OCI-LY3 (cell line): ENCODE results near the gene MSRB2.

Experiments
- H2AFZ ChIP-seq: fragments of 200-600, 300-600 bp; shearing (Covaris generic); 2 replicates; pipeline ENCODE4 v1.6.0; 2014; ENCODE audit warnings: antibody characterized with exemption, low read depth, low read length
- H3K27ac ChIP-seq: fragments of 200-600, 300-600 bp; sonication (generic); 2 replicates; pipeline ENCODE4 v1.5.1; 2014; ENCODE audit warnings: mild to moderate bottlenecking, low read length, moderate library complexity, mixed read lengths
- H3K27me3 ChIP-seq: fragments of 200-600, 300-600 bp; sonication (generic); 2 replicates; pipeline ENCODE4 v1.6.1; 2014; ENCODE audit warnings: low read depth, low read length, mixed read lengths
- H3K36me3 ChIP-seq: fragments of 200-600, 300-600 bp; sonication (generic); replicated peaks from 2 replicates; pipeline ENCODE3; 2014; ENCODE audit warnings: low read depth, low read length, mixed read lengths
- H3K4me1 ChIP-seq: fragments of 300-600, 200-600 bp; sonication (generic); 2 replicates; pipeline ENCODE4 v1.6.1; 2014; ENCODE audit warnings: low read length, mixed read lengths
- H3K4me2 ChIP-seq: fragments of 200-600, 300-600 bp; sonication (generic); 2 replicates; pipeline ENCODE4 v1.6.1; 2014; ENCODE audit warnings: low read length, mixed read lengths
- H3K4me3 ChIP-seq: fragments of 300-600, 200-600 bp; sonication (generic); 2 replicates; pipeline ENCODE4 v1.5.1; 2014; ENCODE audit warnings: antibody characterized with exemption, mild to moderate bottlenecking, low read length, moderate library complexity
- H3K79me2 ChIP-seq: fragments of 300-600, 200-600 bp; shearing (Covaris generic); 2 replicates; pipeline ENCODE4 v1.6.1; 2014; ENCODE audit warnings: mild to moderate bottlenecking, low read length, mixed read lengths
- H3K9ac ChIP-seq: fragments of 300-600, 200-600 bp; shearing (Covaris generic); 2 replicates; pipeline ENCODE4 v1.6.0; 2014; ENCODE audit warnings: mild to moderate bottlenecking, low read length, moderate library complexity
- H3K9me3 ChIP-seq: fragments of 200-600, 300-600 bp; shearing (Covaris generic); 2 replicates; pipeline ENCODE4 v1.6.1; 2014; ENCODE audit warnings: low read length, mixed read lengths; ENCODE audit not compliant: insufficient read depth
- H4K20me1 ChIP-seq: fragments of 200-600, 300-600 bp; sonication (generic); 2 replicates; pipeline ENCODE4 v1.6.1; 2016; ENCODE audit warnings: low read length, mixed read lengths; ENCODE audit not compliant: insufficient read depth
- EZH2phosphoT487 ChIP-seq: fragments of 200-600 bp; shearing (Covaris generic); IDR thresholded peaks from 2 replicates; pipeline ENCODE4 v1.6.1; 2018; ENCODE audit warnings: antibody characterized with exemption, mixed run types, low read depth
- TF ChIP-seq, protein P1 (sequence below): fragments of 200-600, 300-600 bp; sonication (generic); IDR thresholded peaks from 2 replicates; pipeline ENCODE4 v1.5.1; 2014; ENCODE audit warnings: antibody characterized with exemption, low read length, low read depth

Gene MSRB2

DNA sequence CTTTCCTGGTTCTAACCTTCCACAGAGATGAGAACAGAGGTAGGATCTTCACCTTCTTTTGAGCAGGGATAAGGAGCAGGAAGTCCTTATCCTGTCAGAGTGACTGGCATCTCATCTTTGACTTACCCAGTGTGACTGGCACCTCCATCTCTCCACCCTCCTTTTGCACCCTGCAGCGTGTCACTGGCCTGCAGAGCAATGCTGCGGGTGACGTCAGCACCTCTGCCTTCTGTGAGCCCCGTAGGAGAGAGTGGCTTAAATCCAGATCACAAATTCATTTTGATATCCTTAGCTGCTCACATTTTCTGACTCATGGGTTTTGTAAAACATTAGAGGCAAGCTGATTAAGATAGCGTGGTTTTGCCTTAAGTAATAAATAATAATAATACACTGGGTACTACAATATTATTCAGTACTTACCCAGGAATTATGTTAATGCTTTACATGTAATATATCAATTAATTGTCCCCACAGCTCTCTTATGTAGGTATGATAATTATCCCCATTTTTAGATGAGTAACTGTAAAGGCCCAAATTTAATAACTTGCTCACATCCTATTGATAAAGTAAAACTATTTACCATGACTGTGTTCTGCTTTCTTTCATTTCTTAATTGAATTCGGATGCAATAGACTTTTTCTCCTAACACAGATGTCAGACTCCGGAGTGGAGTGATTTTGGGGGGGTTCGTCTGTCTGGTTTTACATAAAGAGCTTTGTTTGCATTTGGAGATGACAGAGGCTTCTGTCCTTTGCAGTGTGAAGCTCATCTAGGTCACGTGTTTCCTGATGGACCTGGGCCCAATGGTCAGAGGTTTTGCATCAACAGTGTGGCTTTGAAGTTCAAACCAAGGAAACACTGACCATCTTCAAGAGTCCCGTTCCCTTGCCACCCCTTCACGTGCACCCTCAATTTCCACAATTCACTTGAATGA, 24.9 kb downstream of the MSRB2 start:
- Histone ChIP-seq H3K36me3 (no peaks in the 10 kb centered on the region), H3K27ac (no peak overlapping the region)
- TF ChIP-seq, protein P1, sequence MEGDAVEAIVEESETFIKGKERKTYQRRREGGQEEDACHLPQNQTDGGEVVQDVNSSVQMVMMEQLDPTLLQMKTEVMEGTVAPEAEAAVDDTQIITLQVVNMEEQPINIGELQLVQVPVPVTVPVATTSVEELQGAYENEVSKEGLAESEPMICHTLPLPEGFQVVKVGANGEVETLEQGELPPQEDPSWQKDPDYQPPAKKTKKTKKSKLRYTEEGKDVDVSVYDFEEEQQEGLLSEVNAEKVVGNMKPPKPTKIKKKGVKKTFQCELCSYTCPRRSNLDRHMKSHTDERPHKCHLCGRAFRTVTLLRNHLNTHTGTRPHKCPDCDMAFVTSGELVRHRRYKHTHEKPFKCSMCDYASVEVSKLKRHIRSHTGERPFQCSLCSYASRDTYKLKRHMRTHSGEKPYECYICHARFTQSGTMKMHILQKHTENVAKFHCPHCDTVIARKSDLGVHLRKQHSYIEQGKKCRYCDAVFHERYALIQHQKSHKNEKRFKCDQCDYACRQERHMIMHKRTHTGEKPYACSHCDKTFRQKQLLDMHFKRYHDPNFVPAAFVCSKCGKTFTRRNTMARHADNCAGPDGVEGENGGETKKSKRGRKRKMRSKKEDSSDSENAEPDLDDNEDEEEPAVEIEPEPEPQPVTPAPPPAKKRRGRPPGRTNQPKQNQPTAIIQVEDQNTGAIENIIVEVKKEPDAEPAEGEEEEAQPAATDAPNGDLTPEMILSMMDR = no peak
- no peak for TF ChIP-seq EZH2phosphoT487

DNA sequence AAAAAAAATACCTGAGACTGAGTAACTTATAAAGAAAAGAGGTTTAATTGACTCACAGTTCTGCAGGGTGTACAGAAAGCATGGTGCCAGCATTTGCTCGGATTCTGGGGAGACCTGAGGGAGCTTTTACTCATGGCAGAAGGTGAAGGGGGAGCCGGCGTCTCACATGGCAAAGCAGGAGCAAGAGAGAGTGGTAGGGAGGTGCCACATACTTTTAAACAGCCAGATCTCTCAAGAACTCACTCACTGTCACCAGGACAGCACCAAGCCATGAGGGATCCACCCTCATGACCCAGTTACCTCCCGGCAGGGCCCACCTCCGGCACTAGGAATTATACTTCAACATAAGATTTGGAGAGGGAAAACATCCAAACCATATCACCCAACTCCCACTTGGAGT, 25.8 kb downstream of the MSRB2 start:
- H3K27ac ChIP-seq = no peak overlapping the region
- H3K9me3 ChIP-seq = no peaks in the 10 kb centered on the region
- H4K20me1 ChIP-seq = no peaks in the 10 kb centered on the region
- H2AFZ ChIP-seq = no peak overlapping the region
- no peaks in the 10 kb centered on the region for H3K79me2 ChIP-seq
- H3K36me3 ChIP-seq = no peaks in the 10 kb centered on the region
- no peak overlapping the region for H3K9ac ChIP-seq
- H3K4me2 ChIP-seq = no peak overlapping the region
- H3K27me3 ChIP-seq = no peaks in the 10 kb centered on the region
- H3K4me1 ChIP-seq = no peaks in the 10 kb centered on the region
- H3K4me3 ChIP-seq = no peak overlapping the region
- TF ChIP-seq, protein P1 = no peak
- TF ChIP-seq EZH2phosphoT487 = no peak

More for the DNA sequence above, 24.9 kb downstream of the MSRB2 start:
- Histone ChIP-seq H3K27me3 (no peaks in the 10 kb centered on the region), H3K4me1 (no peaks in the 10 kb centered on the region), H3K4me3 (no peak overlapping the region), H3K4me2 (no peak overlapping the region), H3K9ac (no peak overlapping the region), H2AFZ (no peak overlapping the region), H4K20me1 (no peaks in the 10 kb centered on the region), H3K79me2 (no peaks in the 10 kb centered on the region), H3K9me3 (no peaks in the 10 kb centered on the region)

DNA sequence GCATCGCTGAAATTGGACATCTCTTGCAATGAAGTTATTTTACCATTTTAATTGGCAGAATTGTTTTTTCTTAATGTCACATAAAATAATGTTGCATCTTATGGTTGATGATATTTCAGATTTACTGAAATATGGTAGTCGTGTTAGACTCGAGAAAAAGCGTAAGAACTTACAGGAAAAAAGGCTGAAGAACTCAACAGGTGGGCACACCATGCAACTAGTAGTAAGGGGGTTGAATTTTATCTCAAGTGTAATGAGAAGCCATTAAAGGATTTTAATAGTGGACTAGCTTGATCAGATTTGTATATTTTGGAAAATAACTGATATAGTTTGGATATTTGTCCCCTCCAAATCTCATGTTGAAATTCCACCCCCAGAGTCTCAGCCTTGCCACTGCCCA, 41.1 kb downstream of the MSRB2 start:
- Histone ChIP-seq H4K20me1 (no peaks in the 10 kb centered on the region), H3K27ac (no peak overlapping the region), H3K36me3 (no peaks in the 10 kb centered on the region)

DNA sequence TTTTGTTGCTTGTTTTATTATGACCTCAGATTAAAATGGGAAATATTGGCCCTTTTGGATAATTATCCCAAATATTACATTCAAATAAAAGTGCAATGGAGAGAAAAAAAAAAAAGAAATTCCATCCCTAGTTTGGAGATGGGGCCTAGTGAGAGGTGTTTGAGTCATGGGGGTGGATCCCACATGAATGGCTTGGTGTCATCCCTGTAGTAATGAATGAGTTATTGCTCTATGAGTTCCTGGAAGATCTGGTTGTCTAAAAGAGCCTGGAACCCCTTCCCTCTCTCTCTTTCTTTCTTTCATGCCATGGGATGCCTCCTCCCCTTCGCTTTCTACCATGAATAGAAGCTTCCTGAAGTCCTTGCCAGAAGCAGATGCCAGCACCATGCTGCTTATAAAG, 44.3 kb downstream of the MSRB2 start:
- H3K4me3 ChIP-seq = no peak overlapping the region
- H3K4me2 ChIP-seq = no peak overlapping the region
- no peaks in the 10 kb centered on the region for H3K9me3 ChIP-seq
- no peaks in the 10 kb centered on the region for H3K36me3 ChIP-seq
- no peak overlapping the region for H3K9ac ChIP-seq
- no peaks in the 10 kb centered on the region for H3K4me1 ChIP-seq
- no peak for TF ChIP-seq EZH2phosphoT487
- TF ChIP-seq, protein P1 = no peak
- H3K27me3 ChIP-seq = no peaks in the 10 kb centered on the region; the same call in 1 of the 2 replicates
- H3K79me2 ChIP-seq = no peaks in the 10 kb centered on the region
- no peaks in the 10 kb centered on the region for H4K20me1 ChIP-seq
- H2AFZ ChIP-seq = no peak overlapping the region
- H3K27ac ChIP-seq = no peak overlapping the region

More for the DNA sequence above, 41.1 kb downstream of the MSRB2 start:
- Histone ChIP-seq H2AFZ (no peak overlapping the region), H3K4me3 (no peak overlapping the region), H3K9me3 (no peaks in the 10 kb centered on the region), H3K9ac (no peak overlapping the region), H3K79me2 (no peaks in the 10 kb centered on the region), H3K4me2 (no peak overlapping the region), H3K4me1 (no peaks in the 10 kb centered on the region), H3K27me3 (no peaks in the 10 kb centered on the region; the same call in 1 of the 2 replicates)
- no peak for TF ChIP-seq EZH2phosphoT487
- TF ChIP-seq, protein P1 = no peak
